EH (cell line): ENCODE data around the gene RGS7.
A peak's percentile ranks its signal among the peaks of the same experiment; 100 is the strongest.

ENCODE experiments used
- DNase-seq: peaks from one replicate; pipeline ENCODE4 v3.0.0-alpha.2; 2015; ENCODE audit warnings: low read depth

Gene RGS7

GRCh38 chr1:241079459-241079858 is 277.5 kb downstream of the RGS7 start:
- no peak for DNase-seq

GRCh38 chr1:241079047-241079446 is 278.0 kb downstream of the RGS7 start:
- DNase-seq, result no peak

DNA sequence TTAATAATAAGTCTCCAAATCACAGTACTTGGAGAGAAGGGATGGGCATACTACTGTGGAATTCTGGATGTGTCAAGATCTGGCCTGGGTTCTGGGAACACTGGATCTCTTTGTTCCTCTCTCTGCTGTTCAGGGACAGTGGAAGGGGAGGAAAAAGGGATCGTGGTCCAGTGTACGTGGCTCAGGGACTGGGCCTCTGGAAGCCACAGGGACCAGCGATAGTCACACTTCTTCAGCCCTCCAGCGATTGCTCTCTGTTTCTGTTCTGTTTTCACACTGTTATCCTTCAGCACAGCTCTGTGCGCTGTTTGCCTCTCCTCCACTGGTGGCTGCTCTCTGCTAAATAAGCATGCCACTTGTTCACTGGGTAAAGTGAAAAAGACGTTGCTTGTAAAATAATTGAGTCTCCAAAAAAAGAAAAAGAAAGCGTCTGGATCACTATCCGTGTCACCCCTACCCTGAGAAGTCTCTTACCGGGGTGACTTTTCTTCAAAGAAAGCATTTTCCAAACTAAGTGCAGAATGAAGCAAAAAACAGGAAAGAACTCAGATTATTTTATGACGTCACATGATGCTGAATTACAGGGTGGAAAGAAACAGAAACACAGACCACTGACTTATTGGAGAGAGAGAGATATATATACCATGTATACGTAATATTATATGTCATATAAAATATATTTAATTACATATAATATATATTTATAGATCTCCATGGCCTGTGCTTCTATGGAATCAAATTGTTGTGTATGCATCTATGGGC is 279.4 kb downstream of the RGS7 start:
- DNase-seq, result no peak

DNA sequence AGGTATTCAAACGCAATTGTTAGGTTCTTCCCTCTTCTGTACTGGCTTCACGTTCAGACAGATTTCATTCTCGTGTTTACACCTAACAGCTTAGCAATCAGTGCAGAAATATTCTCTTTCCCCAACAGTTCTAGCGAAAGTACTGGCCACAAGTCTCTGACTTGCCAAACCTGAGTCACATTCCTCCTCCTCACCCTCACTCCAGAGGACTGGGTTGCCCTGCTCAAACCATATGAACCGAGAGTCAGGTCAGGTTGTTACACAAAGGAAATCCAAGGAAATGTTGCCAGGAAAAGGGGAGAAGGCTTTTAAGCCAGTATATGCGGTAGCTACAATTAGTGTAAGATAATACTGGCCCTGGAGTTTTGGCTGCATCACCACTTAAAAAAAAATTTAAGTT is 282.5 kb downstream of the RGS7 start:
- DNase-seq, result peak; percentile 19

DNA sequence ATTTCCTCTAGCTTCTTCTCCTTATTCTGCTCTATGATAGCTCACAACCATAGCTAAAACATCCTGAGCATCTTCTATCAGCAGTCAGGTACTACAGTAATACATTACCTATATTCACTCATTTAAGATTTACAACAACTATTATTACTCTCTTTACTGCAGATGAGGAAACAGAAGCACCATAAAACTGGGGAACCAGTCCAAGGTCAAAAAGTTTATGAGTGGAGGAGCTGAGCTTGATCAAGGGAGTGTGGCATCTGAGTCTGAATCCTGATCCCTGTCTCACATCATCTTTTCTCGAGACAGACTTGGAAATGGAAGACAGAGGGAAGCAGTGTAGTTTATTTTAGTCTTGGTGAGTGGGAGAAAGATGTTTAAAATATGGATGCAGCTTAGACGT is 288.6 kb downstream of the RGS7 start:
- no peak for DNase-seq

GRCh38 chr1:241063276-241063675 is 293.7 kb downstream of the RGS7 start:
- DNase-seq, result no peak

- DNase-seq, result no peak
Measured at GRCh38 chr1:241061062-241061461, 295.9 kb downstream of the RGS7 start.

DNA sequence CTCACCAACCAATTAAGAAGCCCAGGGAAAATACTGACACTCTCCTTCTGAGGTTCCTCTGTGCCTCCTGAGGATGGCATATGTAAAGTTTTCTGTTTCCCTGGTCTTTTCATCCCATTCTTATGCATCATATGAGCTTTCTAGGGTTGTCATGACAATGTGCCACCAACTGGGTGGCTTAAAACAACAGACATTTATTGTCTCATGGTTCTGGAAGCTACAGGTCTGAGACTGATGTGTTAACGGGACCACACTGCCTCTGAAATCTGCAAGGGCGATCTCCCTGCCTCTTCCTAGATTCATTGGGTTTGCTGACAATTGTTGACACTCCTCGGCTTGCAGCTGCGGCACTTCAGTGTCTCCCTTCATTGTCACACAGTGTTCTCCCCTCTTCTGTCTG is 308.4 kb downstream of the RGS7 start:
- DNase-seq, result no peak

DNA sequence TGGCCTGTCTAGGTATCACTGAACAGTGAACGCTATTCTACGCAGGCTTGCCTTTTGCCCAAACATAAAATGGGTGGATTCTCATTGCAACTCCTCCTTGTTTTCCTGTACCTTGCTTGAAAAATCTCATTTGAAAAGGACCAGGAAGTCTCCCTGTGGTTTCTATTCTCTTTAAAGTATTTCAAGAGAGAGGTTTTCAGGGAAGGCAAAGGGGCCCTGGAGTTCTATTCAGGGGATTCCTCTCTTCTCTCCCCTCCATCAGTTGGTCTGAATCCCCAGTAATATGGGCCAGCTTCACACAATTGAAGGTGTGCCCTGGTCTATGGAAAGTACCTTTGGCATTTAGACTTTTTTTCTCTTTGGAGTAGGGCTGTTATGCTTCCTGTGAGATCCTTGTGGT is 311.3 kb downstream of the RGS7 start:
- DNase-seq, result no peak

- DNase-seq, result no peak
Measured at GRCh38 chr1:241034203-241034936, 322.6 kb downstream of the RGS7 start.

GRCh38 chr1:241024834-241025233 is 332.2 kb downstream of the RGS7 start:
- DNase-seq, result no peak

- DNase-seq, result peak; percentile 54
Measured at GRCh38 chr1:241022366-241022765, 334.6 kb downstream of the RGS7 start.

DNA sequence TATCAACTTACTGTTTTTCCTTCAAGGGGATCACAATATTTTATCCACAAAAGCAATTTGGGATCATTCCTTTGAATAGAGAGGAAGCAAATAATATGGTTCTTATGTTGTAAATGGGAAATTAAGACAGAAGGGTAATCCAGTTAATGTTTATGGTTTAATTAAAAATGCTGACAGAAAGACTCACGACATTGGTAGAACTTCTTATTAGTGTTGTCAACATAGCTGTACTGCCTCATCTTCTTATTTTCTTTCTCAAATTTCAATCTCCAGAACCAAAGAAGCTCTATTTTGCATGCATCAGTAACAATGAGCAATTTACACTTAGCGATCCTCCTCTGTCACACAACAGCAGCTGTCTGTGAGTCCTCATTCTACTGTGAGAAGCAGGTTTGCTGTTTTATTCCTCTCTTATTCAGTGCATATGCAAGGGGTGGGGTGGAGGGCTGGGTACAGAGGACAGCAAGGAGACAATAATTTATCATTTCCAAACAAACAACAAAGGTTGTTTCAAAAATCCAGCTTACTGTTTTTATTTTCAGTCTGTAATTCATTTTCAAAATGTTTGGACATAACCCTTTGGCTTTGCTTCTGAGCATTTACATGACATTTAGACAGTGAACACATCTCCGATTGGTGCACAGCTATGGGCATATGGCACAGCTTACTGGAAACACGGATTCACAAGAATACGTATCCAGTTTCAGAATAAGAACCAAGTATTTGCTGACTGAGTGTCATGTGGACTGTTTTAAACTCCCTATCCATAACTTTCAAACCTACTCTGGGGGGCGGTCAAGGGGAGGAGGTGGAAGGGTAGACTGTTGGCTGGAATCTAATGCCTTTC is 335.9 kb downstream of the RGS7 start:
- no peak for DNase-seq

DNA sequence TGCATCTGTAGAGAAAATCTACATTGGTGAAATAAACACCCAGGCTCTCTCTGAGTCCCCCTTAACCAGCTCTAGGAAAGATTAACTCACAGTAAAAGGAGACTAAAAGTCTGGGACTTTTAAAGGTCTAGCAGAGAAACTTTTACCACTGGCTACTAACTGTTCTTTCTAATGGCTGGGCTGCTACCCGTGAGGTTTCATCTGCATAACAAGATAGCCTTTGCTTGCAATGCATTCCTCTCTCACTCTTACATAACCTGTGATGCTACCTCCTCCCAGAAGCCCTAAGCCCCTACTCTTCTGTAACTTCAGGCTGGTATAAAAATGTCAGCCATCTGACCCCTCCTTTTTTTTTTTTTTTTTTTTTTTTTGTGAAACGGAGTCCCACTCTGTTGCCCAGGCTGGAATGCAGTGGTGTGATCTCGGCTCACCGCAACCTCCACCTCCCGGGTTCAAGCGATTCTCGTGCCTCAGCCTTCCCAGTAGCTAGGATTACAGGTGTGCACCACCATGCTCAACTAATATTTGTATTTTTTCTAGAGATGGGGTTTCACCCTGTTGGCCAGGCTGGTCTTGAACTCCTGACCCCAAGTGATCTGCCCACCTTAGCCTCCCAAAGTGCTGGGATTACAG is 344.2 kb downstream of the RGS7 start:
- no peak for DNase-seq

GRCh38 chr1:241007668-241008067 is 349.3 kb downstream of the RGS7 start:
- DNase-seq, result no peak

DNA sequence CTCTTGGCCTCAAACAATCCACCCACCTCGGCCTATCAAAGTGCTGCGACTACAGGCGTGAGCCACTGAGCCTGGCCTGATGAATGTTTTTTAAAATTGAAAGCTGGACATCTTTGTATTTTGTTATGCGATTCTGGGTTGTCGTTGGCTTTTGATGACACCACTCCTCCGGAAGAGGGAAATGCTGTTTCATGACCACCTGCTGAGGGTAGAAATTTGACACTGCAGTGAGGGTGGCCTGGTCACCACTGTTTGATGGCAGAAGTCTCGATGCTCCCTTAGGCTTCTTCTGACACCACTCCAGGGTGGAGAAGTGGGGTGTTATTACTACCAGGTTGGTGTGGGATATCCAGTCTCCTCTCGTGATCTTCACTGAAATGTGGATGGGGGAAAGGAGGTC is 357.2 kb downstream of the RGS7 start:
- DNase-seq, result no peak

GRCh38 chr1:240998441-240999015 is 358.5 kb downstream of the RGS7 start:
- no peak for DNase-seq

DNA sequence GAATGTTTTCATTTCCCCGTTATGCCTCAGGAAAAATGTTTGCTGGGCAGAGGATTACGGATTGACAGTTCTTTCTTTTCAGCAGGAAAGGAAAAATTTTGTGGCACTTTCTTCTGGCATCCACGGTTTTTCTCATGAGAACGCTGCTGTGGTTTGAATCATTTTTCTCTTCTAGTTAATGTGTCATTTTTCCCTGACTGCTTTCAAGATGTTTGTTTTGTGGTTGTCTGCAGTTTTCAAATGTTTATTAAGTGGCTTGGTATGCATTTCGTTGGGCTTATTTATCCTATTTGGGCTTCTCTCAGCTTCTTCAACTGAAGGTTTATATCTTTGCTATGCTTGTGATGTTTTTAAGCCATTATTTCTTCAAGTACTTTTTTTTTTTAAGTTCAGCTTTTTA is 359.0 kb downstream of the RGS7 start:
- DNase-seq, result peak; percentile 82

GRCh38 chr1:240993004-240993403 is 364.0 kb downstream of the RGS7 start:
- no peak for DNase-seq

DNA sequence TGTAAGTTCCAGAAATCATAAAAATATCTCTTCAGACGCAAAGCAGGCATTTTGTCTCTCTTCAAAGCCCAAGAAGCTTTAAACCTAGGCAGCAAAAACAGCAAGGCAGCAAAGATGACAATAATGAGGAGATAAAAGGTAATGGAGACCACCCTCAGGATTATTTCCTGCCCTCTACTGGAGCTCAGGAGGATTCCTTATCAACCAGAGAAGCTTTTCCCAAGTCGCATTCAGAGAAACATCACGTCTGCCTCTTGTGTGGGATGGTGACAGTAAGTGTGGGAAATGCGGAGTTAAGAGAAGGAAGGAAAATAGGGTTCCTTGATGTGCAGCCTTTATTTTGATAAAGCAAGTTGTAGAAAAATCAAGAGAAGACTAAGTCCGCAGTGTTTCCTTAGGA is 365.8 kb downstream of the RGS7 start:
- DNase-seq, result no peak

GRCh38 chr1:240987928-240988327 is 369.1 kb downstream of the RGS7 start:
- peak; percentile 48 for DNase-seq

GRCh38 chr1:240985081-240985480 is 371.9 kb downstream of the RGS7 start:
- no peak for DNase-seq
